Mucosa of stomach (tissue), 1 donor: ENCODE measurements around the gene AGFG1.
"Not testable (repeated sequence)": the region's sequence is repeated elsewhere in the genome, so short reads cannot be mapped to it uniquely, and the experiment has no call there.

Source experiments
- H3K27me3 ChIP-seq: one replicate; pipeline ENCODE4 v1.7.0; 2013; ENCODE audit warnings: mild to moderate bottlenecking, low read length; ENCODE audit not compliant: control insufficient read depth, insufficient read depth
- H3K36me3 ChIP-seq: one replicate; pipeline ENCODE4 v1.7.0; 2013; ENCODE audit warnings: low read length; ENCODE audit not compliant: control insufficient read depth, insufficient read depth
- H3K4me1 ChIP-seq: one replicate; pipeline ENCODE4 v1.7.0; 2013; ENCODE audit warnings: mild to moderate bottlenecking, low read length; ENCODE audit not compliant: control insufficient read depth, insufficient read depth
- H3K4me3 ChIP-seq: one replicate; pipeline ENCODE4 v1.7.0; 2013; ENCODE audit warnings: low read length
- H3K9ac ChIP-seq: one replicate; pipeline ENCODE4 v1.7.0; 2013; ENCODE audit warnings: mild to moderate bottlenecking, low read length, moderate library complexity
- H3K9me3 ChIP-seq: one replicate; pipeline ENCODE4 v1.7.0; 2013; ENCODE audit warnings: mild to moderate bottlenecking, low read length, moderate library complexity; ENCODE audit not compliant: control insufficient read depth
- donor health status: Pancreatic carcinoma.

Gene AGFG1

GRCh38 chr2:227524665-227525064, 52.7 kb downstream of the AGFG1 start:
- H3K4me3 ChIP-seq: no peak overlapping the region
- H3K9ac ChIP-seq: no peak overlapping the region
- H3K4me1 ChIP-seq: no peaks in the 10 kb centered on the region
- no peaks in the 10 kb centered on the region for H3K9me3 ChIP-seq
- no peaks in the 10 kb centered on the region for H3K27me3 ChIP-seq
- no peaks in the 10 kb centered on the region for H3K36me3 ChIP-seq

- Histone ChIP-seq H3K9me3 (no peaks in the 10 kb centered on the region), H3K36me3 (no peaks in the 10 kb centered on the region), H3K27me3 (no peaks in the 10 kb centered on the region), H3K4me1 (no peaks in the 10 kb centered on the region), H3K4me3 (no peak overlapping the region), H3K9ac (no peak overlapping the region)
Observed at GRCh38 chr2:227527351-227527750, 55.4 kb downstream of the AGFG1 start.

GRCh38 chr2:227528803-227529202, 56.8 kb downstream of the AGFG1 start:
- no peaks in the 10 kb centered on the region for H3K27me3 ChIP-seq
- H3K4me3 ChIP-seq: no peak overlapping the region
- no peak overlapping the region for H3K9ac ChIP-seq
- no peaks in the 10 kb centered on the region for H3K36me3 ChIP-seq
- no peaks in the 10 kb centered on the region for H3K4me1 ChIP-seq
- H3K9me3 ChIP-seq: no peaks in the 10 kb centered on the region

GRCh38 chr2:227529871-227530270, 57.9 kb downstream of the AGFG1 start:
- Histone ChIP-seq H3K9ac (no peak overlapping the region), H3K9me3 (no peaks in the 10 kb centered on the region), H3K27me3 (no peaks in the 10 kb centered on the region), H3K4me3 (no peak overlapping the region), H3K4me1 (no peaks in the 10 kb centered on the region), H3K36me3 (no peaks in the 10 kb centered on the region)

- Histone ChIP-seq H3K27me3 (no peaks in the 10 kb centered on the region), H3K9me3 (no peaks in the 10 kb centered on the region), H3K4me3 (no peak overlapping the region), H3K4me1 (no peaks in the 10 kb centered on the region), H3K36me3 (no peaks in the 10 kb centered on the region), H3K9ac (no peak overlapping the region)
Observed at GRCh38 chr2:227534714-227535113, 62.8 kb downstream of the AGFG1 start.

GRCh38 chr2:227536445-227536844, 64.5 kb downstream of the AGFG1 start:
- Histone ChIP-seq H3K27me3 (no peaks in the 10 kb centered on the region), H3K36me3 (no peaks in the 10 kb centered on the region), H3K4me1 (no peaks in the 10 kb centered on the region), H3K9ac (no peak overlapping the region), H3K4me3 (no peak overlapping the region), H3K9me3 (no peaks in the 10 kb centered on the region)

- Histone ChIP-seq H3K9ac (no peak overlapping the region), H3K9me3 (no peaks in the 10 kb centered on the region), H3K4me3 (no peak overlapping the region), H3K36me3 (no peaks in the 10 kb centered on the region), H3K4me1 (no peaks in the 10 kb centered on the region), H3K27me3 (no peaks in the 10 kb centered on the region)
Observed at GRCh38 chr2:227539465-227539956, 67.6 kb downstream of the AGFG1 start.

- not testable (repeated sequence) for H3K36me3 ChIP-seq
Observed at GRCh38 chr2:227540352-227540751, 68.4 kb downstream of the AGFG1 start.

GRCh38 chr2:227545990-227546389, 74.0 kb downstream of the AGFG1 start:
- H3K4me1 ChIP-seq: no peaks in the 10 kb centered on the region
- peaks cover 3% of the 10 kb centered on the region for H3K36me3 ChIP-seq
- H3K27me3 ChIP-seq: no peaks in the 10 kb centered on the region
- no peak overlapping the region for H3K4me3 ChIP-seq
- H3K9me3 ChIP-seq: no peaks in the 10 kb centered on the region
- no peak overlapping the region for H3K9ac ChIP-seq

More at GRCh38 chr2:227540352-227540751, 68.4 kb downstream of the AGFG1 start:
- not testable (repeated sequence) for H3K4me3 ChIP-seq, H3K4me1 ChIP-seq, H3K27me3 ChIP-seq, H3K9me3 ChIP-seq, H3K9ac ChIP-seq

GRCh38 chr2:227551836-227552235, 79.9 kb downstream of the AGFG1 start:
- Histone ChIP-seq H3K36me3 (peaks cover 8% of the 10 kb centered on the region), H3K4me3 (no peak overlapping the region), H3K9ac (no peak overlapping the region), H3K27me3 (no peaks in the 10 kb centered on the region), H3K4me1 (no peaks in the 10 kb centered on the region), H3K9me3 (no peaks in the 10 kb centered on the region)

GRCh38 chr2:227562581-227562980, 90.6 kb downstream of the AGFG1 start:
- Histone ChIP-seq H3K9me3 (no peaks in the 10 kb centered on the region), H3K4me3 (no peak overlapping the region), H3K36me3 (no peaks in the 10 kb centered on the region), H3K27me3 (no peaks in the 10 kb centered on the region), H3K9ac (no peak overlapping the region), H3K4me1 (no peaks in the 10 kb centered on the region)

- no peaks in the 10 kb centered on the region for H3K36me3 ChIP-seq
- H3K9ac ChIP-seq: no peak overlapping the region
- H3K9me3 ChIP-seq: no peaks in the 10 kb centered on the region
- no peak overlapping the region for H3K4me3 ChIP-seq
- H3K4me1 ChIP-seq: no peaks in the 10 kb centered on the region
- no peaks in the 10 kb centered on the region for H3K27me3 ChIP-seq
Observed at GRCh38 chr2:227565080-227565479, 93.1 kb downstream of the AGFG1 start.

GRCh38 chr2:227566012-227566411, 94.1 kb downstream of the AGFG1 start:
- H3K4me3 ChIP-seq: no peak overlapping the region
- no peaks in the 10 kb centered on the region for H3K4me1 ChIP-seq
- no peaks in the 10 kb centered on the region for H3K27me3 ChIP-seq
- no peak overlapping the region for H3K9ac ChIP-seq
- H3K36me3 ChIP-seq: no peaks in the 10 kb centered on the region
- H3K9me3 ChIP-seq: no peaks in the 10 kb centered on the region
